ENCODE results near the gene NDST4.

DNA sequence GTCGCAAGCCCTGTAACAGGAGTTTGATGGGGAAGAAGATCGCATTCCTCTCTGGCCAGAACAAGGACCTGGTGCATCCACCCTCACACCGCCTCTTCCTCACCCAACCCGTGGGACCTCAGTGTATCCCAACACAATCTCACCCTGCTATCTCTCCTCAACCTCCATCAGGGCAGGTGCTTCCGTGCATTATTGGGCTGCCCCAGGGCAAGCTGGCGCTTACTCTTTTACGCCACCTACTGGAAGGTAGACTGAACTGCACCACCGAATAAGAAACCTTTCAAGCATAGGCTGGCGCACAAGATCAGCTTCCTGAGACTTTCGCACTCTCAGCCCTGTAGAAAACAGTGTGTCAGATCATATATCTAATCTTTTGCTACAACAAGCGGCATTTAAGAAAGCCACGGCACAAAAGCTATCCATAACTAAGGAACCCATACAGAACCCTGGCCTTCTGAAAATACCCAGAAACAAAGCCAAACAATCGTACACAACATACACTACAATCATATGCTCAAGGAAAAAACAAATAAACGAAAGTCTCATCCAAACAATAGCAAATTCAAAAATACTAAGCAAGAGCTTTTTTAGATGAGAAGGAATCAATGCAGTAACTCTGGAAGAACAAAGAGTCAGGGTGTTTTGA, 305.5 kb downstream of the NDST4 start:
- TF ChIP-seq TEAD4 (IDR thresholded peaks at IDR 0.05) (no peak), RAD21 (IDR thresholded peaks at IDR 0.05; ENCODE audit: low read depth) (peak; percentile 53), EP300 (IDR thresholded peaks at IDR 0.05; ENCODE audit: borderline replicate concordance) (no peak), YY1 (IDR thresholded peaks at IDR 0.05; ENCODE audit: low read depth) (no peak), EGR1 (IDR thresholded peaks at IDR 0.05) (no peak), TAF1 (IDR thresholded peaks at IDR 0.05; ENCODE audit: low read depth) (no peak), TCF12 (IDR thresholded peaks at IDR 0.05; ENCODE audit: low read depth) (no peak), FOXM1 (IDR thresholded peaks at IDR 0.05; ENCODE audit: borderline replicate concordance, low read depth) (no peak), NFIC (IDR thresholded peaks at IDR 0.05) (no peak), ZBTB7A (IDR thresholded peaks at IDR 0.05; ENCODE audit: low read depth) (no peak), CEBPB (IDR thresholded peaks at IDR 0.05) (no peak)
- TF ChIP-seq, protein P1, sequence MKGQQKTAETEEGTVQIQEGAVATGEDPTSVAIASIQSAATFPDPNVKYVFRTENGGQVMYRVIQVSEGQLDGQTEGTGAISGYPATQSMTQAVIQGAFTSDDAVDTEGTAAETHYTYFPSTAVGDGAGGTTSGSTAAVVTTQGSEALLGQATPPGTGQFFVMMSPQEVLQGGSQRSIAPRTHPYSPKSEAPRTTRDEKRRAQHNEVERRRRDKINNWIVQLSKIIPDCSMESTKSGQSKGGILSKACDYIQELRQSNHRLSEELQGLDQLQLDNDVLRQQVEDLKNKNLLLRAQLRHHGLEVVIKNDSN (IDR thresholded peaks at IDR 0.05): no peak
- TF ChIP-seq, protein P2, sequence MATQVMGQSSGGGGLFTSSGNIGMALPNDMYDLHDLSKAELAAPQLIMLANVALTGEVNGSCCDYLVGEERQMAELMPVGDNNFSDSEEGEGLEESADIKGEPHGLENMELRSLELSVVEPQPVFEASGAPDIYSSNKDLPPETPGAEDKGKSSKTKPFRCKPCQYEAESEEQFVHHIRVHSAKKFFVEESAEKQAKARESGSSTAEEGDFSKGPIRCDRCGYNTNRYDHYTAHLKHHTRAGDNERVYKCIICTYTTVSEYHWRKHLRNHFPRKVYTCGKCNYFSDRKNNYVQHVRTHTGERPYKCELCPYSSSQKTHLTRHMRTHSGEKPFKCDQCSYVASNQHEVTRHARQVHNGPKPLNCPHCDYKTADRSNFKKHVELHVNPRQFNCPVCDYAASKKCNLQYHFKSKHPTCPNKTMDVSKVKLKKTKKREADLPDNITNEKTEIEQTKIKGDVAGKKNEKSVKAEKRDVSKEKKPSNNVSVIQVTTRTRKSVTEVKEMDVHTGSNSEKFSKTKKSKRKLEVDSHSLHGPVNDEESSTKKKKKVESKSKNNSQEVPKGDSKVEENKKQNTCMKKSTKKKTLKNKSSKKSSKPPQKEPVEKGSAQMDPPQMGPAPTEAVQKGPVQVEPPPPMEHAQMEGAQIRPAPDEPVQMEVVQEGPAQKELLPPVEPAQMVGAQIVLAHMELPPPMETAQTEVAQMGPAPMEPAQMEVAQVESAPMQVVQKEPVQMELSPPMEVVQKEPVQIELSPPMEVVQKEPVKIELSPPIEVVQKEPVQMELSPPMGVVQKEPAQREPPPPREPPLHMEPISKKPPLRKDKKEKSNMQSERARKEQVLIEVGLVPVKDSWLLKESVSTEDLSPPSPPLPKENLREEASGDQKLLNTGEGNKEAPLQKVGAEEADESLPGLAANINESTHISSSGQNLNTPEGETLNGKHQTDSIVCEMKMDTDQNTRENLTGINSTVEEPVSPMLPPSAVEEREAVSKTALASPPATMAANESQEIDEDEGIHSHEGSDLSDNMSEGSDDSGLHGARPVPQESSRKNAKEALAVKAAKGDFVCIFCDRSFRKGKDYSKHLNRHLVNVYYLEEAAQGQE (IDR thresholded peaks at IDR 0.05; ENCODE audit: low read depth): no peak
- TF ChIP-seq, protein P3, sequence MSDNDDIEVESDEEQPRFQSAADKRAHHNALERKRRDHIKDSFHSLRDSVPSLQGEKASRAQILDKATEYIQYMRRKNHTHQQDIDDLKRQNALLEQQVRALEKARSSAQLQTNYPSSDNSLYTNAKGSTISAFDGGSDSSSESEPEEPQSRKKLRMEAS (IDR thresholded peaks at IDR 0.05): no peak

Data from Ishikawa (cell line).